ENCODE measurements around the gene SLC25A15. TPM values are rescaled to one million over a fixed set of nuclear protein-coding genes. Genes with fewer than 3 reads are reported as not detected.
"Not testable (repeated sequence)": the region's sequence is repeated elsewhere in the genome, so short reads cannot be mapped to it uniquely, and the experiment has no call there.

The SLC25A15 gene
- total RNA-seq, 1 donor: 19.4 TPM

- peak; percentile 21 for TF ChIP-seq CTCF (IDR thresholded peaks at IDR 0.05; ENCODE audit: insufficient read depth, low read depth, low read length)
- peak; percentile 20 for DNase-seq (ENCODE audit: low read depth)
- no peak overlapping the region for H3K4me3 ChIP-seq (ENCODE audit: low read depth, low read length)
Measured at GRCh38 chr13:40780822-40781401, 8.5 kb upstream of the SLC25A15 start.

- DNase-seq (ENCODE audit: low read depth): no peak
- no peak overlapping the region for H3K4me3 ChIP-seq (ENCODE audit: low read depth, low read length)
- no peak for TF ChIP-seq CTCF (IDR thresholded peaks at IDR 0.05; ENCODE audit: insufficient read depth, low read depth, low read length)
Measured at GRCh38 chr13:40781717-40782116, 7.7 kb upstream of the SLC25A15 start.

- not testable (repeated sequence) for DNase-seq (ENCODE audit: low read depth); H3K4me3 ChIP-seq (ENCODE audit: low read depth, low read length)
Measured at GRCh38 chr13:40782971-40783370, 6.4 kb upstream of the SLC25A15 start.

- no peak for DNase-seq (ENCODE audit: low read depth)
- no peak for TF ChIP-seq CTCF (IDR thresholded peaks at IDR 0.05; ENCODE audit: insufficient read depth, low read depth, low read length)
- no peak overlapping the region for H3K4me3 ChIP-seq (ENCODE audit: low read depth, low read length)
Measured at GRCh38 chr13:40784540-40784939, 4.9 kb upstream of the SLC25A15 start.

GRCh38 chr13:40786568-40786996 is 2.8 kb upstream of the SLC25A15 start:
- no peak for TF ChIP-seq CTCF (IDR thresholded peaks at IDR 0.05; ENCODE audit: insufficient read depth, low read depth, low read length)
- H3K4me3 ChIP-seq (ENCODE audit: low read depth, low read length): no peak overlapping the region
- DNase-seq (ENCODE audit: low read depth): peak; percentile 76

- no peak for TF ChIP-seq CTCF (IDR thresholded peaks at IDR 0.05; ENCODE audit: insufficient read depth, low read depth, low read length)
- no peak overlapping the region for H3K4me3 ChIP-seq (ENCODE audit: low read depth, low read length)
- peak; percentile 94 for DNase-seq (ENCODE audit: low read depth)
Measured at GRCh38 chr13:40787062-40787461, 2.3 kb upstream of the SLC25A15 start.

- peak overlapping the region; percentile 72 for H3K4me3 ChIP-seq (ENCODE audit: low read depth, low read length)
- not testable (repeated sequence) for DNase-seq (ENCODE audit: low read depth)
Measured at GRCh38 chr13:40788540-40789274, 704 bp upstream of the SLC25A15 start.

- no peak for DNase-seq (ENCODE audit: low read depth)
- peak overlapping the region; percentile 72 for H3K4me3 ChIP-seq (ENCODE audit: low read depth, low read length)
- TF ChIP-seq CTCF (IDR thresholded peaks at IDR 0.05; ENCODE audit: insufficient read depth, low read depth, low read length): no peak
Measured at GRCh38 chr13:40790154-40790616, 774 bp downstream of the SLC25A15 start.

Data from fibroblast of villous mesenchyme (primary cell).